Endothelial cell of umbilical vein (primary cell): Measurements from ENCODE around the gene PTCHD4.

Experiments used
- EZH2 ChIP-seq: IDR thresholded peaks from 2 replicates; pipeline ENCODE4 v1.6.1; 2012; ENCODE audit warnings: borderline replicate concordance, low read depth, mild to moderate bottlenecking, moderate library complexity, low read length, inconsistent platforms; ENCODE audit not compliant: severe bottlenecking
- FOS ChIP-seq: IDR thresholded peaks from 2 replicates; pipeline ENCODE4 v1.6.1; 2011; ENCODE audit warnings: mild to moderate bottlenecking, low read length, moderate library complexity, borderline replicate concordance; ENCODE audit not compliant: insufficient read depth
- POLR2A ChIP-seq: IDR thresholded peaks from 2 replicates; pipeline ENCODE4 v1.6.1; 2012; ENCODE audit warnings: low read depth, mild to moderate bottlenecking, control low read depth, low read length
- POLR2AphosphoS5 ChIP-seq: IDR thresholded peaks from 2 replicates; pipeline ENCODE4 v1.6.1; 2012; ENCODE audit warnings: low read depth, mild to moderate bottlenecking, control low read depth, low read length, moderate library complexity; ENCODE audit not compliant: insufficient read depth
- TF ChIP-seq, protein P1 (sequence below), 2 donors: IDR thresholded peaks; 1 replicate in 1 of 2; 2 replicates in 1 of 2; pipeline ENCODE4 v1.5.1; 2011; ENCODE audit warnings: low read length in 2 of 2, mild to moderate bottlenecking in 2 of 2, moderate library complexity in 2 of 2, control low read depth in 1 of 2, inconsistent platforms in 1 of 2, low read depth in 1 of 2; ENCODE audit not compliant: insufficient read depth in 1 of 2; ENCODE audit errors: extremely low read depth in 1 of 2
- TF ChIP-seq, protein P2 (sequence below): IDR thresholded peaks from 2 replicates; pipeline ENCODE4 v1.6.1; 2011; ENCODE audit not compliant: insufficient read depth, insufficient read length

DNA sequence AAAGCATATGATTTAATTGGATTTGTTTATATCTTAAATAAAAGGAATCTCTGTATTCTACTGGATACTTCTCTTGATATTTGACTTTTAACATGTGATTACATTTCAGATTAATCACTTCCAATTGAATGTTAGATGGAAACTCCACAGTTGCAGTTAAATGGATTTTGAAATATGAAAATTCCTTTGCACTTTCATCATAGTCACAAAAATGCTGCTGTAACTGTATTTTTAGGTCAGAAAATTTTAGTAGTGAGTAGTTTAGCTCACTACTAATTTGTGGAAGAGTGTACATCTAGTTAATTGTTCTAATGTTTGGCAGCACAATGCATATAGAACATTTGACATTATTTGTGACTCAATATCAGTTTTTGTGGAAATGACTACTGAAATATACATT lies 26.8 kb downstream of the PTCHD4 start:
- TF ChIP-seq, protein P1, sequence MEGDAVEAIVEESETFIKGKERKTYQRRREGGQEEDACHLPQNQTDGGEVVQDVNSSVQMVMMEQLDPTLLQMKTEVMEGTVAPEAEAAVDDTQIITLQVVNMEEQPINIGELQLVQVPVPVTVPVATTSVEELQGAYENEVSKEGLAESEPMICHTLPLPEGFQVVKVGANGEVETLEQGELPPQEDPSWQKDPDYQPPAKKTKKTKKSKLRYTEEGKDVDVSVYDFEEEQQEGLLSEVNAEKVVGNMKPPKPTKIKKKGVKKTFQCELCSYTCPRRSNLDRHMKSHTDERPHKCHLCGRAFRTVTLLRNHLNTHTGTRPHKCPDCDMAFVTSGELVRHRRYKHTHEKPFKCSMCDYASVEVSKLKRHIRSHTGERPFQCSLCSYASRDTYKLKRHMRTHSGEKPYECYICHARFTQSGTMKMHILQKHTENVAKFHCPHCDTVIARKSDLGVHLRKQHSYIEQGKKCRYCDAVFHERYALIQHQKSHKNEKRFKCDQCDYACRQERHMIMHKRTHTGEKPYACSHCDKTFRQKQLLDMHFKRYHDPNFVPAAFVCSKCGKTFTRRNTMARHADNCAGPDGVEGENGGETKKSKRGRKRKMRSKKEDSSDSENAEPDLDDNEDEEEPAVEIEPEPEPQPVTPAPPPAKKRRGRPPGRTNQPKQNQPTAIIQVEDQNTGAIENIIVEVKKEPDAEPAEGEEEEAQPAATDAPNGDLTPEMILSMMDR (IDR thresholded peaks at IDR 0.05; ENCODE audit: extremely low read depth in 1 of 2, insufficient read depth in 1 of 2, low read depth in 1 of 2, low read length in 2 of 2), result no peak
- TF ChIP-seq, protein P2, sequence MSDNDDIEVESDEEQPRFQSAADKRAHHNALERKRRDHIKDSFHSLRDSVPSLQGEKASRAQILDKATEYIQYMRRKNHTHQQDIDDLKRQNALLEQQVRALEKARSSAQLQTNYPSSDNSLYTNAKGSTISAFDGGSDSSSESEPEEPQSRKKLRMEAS, result no peak
- TF ChIP-seq POLR2A, result no peak
- no peak for TF ChIP-seq EZH2
- TF ChIP-seq POLR2AphosphoS5, result no peak
- TF ChIP-seq FOS, result no peak
